ENCODE results near the gene DOCK1.
"Not testable (repeated sequence)": the region's sequence is repeated elsewhere in the genome, so short reads cannot be mapped to it uniquely, and the experiment has no call there.

The DOCK1 gene

DNA sequence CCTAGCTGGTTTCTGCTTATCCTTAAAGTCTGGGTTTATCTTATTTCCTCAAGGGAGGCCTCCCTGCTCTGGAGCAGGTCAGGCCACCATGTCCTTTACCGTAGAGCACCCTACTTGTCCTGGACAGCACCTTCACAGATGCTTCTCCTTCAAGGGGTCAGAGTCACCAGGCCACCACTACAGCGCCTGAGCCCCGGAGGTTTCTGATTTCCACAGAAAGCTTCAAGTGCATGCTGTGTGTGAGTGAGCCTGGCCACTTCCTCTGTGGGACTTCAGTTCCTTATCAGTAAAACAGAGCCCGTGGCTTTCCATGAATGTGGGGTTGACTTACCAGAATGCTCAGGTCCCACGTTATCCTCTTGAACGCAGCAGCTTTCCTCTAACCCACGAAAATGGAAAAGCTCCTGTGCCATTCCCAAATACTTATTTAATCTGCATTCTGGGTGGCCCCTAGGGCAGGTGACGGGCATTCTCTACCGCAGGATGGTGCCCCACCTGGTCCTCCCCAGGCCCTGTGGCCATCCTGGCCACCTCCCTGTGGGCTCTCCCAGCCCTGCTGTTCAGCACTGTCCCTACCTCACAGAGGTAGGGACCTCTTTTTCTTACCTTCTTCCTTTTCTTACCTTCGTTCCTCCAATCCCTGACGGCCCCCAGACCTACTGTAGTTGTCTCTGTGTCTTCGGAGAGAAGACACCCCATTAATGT is 1.4 kb upstream of the DOCK1 start:
- FAIRE-seq, result no peak

DNA sequence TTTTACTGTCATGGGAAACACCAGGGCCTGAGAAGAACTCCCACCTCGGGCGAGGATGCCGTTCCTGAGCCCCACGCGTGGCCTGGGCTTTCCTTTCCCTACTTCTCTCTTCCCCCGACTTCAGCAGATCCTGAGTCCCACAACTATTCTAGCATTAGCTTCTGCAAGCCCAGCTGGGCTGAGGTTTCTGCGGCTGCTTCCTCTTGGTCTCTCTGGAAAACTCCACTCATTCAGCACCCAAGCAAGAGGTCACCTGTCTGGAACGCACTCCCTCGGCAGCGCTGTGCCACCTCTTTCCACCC is 761 bp upstream of the DOCK1 start:
- no peak for FAIRE-seq

DNA sequence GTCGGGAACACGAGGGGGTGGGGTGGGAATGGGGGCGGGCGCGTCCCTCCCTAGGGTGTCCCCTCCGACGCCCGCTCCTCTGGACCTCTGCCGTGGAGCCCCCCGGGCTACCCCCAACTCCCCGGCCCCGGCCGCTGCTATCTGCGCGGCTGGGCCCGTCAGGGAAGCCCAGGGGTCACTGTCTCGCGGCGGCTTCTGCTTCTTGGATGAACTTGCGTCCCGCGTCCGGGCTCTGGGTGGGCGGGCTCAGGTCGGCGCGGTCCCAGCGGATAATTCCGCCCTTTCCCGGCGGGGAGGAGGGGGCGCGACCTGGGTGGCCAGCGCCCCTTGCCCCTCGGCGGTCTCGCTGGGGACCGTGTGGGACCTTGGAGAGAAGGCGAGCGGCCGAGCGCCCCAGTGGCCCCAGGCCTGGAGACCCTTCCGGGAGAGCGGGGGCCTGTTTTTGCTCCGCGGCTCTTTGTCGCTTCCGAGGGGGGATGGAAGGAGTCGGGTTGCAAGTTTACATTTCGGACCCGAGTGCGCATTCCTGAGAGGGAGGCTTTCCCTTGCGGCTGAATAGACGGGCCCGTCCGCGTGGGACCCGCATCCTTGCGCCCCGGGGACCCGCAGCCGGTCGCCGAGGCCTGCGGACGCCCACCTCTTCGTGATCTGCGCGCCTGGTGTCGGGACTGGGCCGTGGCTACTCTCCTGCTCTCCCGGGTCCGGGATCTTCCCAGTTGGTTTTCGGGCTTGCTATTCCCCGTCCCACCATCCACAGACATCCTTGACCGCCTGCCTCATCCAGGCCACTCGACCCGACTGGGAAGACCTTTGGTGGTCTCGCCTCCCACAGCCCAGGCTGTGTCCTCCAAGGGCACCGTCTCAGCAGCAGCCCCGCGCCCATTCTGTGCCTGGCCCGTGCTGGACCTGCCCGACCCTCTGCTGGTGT is 812 bp downstream of the DOCK1 start:
- FAIRE-seq, result no peak

DNA sequence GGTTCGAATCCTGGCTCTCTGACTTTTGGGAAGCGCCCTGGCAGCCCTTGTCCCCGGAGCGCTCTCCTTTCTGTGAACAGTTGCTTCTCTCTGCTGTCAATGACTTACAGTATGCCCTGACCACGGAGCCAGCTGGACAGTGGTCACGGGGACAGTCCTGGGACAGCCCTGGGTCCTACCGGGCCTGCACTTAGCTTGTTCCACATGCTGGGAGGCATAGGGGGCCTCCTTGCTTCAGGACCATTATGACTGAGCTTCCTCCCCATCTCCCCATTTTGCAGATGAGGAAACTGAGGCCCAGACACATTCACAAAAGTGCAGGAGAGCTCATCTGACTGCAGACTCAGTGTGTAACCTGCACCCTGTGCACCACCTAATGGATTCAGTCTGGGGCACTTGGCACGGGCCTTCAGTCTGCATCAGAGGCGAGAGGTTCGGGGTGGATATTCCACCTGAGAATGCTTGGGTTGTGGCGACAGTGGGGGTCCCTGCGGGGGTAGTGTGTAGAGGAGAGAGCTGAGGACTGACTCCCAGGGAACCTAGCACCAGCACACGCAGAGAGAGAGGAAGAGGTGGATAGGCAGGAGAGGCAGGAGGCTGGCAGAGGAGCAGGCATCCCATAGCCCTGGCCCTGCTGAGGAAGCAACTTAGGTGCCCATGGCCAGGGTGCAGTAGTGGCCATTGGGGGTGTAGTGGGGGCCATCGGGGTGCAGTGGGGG is 1.6 kb downstream of the DOCK1 start:
- no peak for FAIRE-seq

DNA sequence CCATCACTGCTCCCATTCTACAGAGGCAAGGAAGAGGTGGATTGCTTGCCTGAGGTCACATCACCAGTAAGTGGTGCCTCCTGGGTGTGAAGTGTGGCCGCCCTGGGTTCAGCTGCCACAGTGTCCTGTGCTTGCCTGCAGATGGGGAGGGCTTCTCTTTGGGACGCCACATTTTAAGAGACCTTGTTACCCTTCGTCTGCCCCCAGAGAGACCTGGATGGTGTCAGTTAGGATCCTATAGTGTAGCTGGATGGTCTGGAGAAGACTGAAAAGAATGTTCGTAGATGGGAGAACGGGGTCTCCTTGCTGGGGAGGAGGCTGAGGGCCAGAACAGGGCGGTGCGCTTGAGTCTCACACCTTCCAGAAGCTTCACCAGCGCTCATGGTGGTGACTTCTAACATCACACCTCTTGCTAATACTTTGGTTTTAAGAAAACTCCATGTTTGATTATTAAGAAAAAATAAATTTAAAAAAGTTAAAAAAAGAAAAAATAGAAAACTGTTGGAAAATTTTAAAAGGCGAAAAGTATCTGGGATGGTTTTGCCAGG is 2.3 kb downstream of the DOCK1 start:
- FAIRE-seq, result no peak

DNA sequence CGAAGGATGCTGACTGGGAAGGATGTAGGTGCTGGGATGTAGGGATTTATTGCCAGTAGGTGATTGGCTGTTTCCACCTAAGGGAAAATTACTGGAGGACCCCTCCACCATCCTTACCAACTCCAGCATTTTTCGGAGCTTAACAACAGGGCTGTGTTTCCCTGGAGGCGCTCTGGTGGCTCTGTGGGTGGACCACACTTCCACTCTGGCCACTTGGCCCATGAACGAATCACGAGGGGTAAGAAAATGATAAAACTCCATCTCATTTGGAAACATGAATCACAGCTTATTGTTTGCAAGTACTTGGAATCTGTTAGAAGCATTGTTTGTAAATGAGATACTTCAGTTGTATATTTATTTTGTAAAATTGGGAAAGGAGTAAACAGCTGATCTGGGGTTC is 3.0 kb downstream of the DOCK1 start:
- FAIRE-seq, result no peak

DNA sequence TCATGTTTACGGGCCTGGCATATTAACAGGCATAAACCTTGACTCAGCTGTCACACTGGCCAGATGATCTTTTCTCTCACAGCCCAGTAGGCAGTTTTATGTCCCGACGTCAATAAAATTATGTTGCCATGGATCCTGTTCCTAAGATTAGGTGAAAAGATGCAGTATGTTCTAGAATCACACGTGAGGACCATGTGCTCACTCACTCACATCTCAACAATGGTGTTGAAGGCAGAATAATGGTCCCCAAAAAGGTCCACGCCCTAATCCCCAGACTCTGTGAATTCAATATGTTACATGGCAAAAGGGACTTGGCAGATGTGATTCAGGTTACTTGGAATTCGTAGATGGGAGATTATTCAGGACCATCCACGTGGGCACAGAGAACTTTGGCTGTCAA is 3.5 kb downstream of the DOCK1 start:
- FAIRE-seq, result no peak

DNA sequence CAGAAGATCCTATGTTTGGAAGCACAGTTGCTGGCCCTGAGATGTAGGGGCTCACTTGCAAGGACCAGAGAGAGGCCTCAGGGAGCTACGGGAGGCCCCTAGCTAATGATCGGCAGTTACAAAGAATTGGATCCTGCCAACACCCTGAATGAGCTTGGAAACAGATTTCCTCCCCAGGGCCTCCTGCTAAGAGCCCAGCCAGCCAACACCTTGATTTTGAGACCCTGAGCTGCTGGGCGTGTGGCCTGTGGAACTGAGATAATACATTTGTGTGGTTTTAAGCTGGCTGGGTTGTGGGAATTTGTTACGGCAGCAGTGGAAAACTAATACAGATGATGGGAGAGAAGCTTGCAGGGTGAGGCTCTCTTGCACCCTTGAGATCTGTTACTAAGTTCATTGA is 3.9 kb downstream of the DOCK1 start:
- no peak for FAIRE-seq

DNA sequence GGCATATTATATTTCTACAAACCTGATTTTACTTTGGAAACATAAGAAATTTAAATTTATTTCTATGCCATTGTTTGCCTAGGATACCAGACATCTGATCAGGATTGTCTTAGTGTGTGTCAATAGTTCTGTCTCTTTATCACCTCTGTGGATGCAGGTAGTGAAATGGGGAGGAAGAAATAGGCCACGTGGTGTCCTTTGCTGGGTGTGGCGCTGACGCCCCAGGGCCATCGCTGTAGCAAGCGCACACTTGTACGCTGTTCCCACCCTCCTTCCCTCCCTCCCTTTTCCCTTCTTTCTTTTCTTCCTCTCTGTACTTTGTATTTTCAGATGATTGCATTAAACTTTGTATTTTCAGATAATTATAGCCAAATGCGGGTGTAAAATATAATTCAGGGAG is 5.0 kb downstream of the DOCK1 start:
- FAIRE-seq, result no peak

DNA sequence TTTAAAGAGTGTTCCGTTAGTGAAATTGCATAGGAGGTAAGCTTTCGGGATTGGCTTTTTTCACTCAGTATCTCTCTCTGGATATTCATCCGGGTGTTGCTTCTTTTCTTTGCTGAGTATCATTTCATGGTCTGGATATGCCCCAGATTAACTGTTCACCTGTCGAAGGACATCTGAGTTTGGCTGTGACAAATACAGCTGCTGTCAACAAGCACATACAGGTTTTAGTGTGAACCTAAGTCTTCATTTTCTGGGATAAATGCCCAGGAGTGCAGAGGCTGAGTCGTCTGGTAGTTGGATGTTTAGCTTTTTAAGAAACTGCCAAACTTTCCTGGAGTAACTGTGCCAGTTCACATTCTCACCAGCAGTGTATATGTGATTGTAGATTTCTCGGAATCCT is 5.6 kb downstream of the DOCK1 start:
- no peak for FAIRE-seq

DNA sequence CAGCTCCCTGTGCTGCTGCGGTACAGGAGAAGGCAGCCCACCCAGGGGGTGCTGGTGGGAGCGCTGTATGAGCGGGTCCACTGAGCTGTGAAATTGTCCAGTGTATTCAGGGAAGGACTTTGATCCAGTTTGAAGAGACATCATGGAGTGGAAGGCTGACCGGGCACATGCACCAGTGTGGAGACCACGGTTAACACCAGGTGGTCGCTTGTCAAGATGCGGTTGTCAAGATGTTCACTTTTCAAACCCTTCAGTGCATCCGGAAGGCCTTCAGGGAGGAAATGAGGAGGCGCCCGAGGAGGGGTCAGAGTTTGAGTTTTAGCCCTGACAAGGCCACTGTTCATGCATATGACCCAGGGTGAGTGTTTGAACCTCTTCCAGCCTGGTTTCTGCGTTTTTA is 6.1 kb downstream of the DOCK1 start:
- no peak for FAIRE-seq

DNA sequence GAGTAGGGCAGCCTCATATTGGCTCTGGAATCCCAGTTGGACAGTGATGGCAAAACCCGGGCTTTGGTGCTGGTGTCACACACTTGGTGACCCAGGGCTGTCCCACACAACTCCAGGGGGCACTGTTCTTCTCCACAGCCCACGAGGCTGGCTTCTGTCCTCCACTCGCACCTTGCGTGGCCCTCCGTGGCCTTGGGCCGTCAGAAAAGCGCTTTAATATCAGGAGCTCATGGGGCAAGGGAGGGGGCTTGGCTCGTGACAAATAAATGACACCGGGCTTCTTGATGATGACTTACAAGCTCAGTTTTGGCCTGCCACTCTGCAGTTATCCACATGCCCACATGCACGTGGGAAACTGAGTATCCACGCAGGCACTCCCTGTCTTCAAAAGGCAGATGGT is 8.1 kb downstream of the DOCK1 start:
- FAIRE-seq, result no peak

DNA sequence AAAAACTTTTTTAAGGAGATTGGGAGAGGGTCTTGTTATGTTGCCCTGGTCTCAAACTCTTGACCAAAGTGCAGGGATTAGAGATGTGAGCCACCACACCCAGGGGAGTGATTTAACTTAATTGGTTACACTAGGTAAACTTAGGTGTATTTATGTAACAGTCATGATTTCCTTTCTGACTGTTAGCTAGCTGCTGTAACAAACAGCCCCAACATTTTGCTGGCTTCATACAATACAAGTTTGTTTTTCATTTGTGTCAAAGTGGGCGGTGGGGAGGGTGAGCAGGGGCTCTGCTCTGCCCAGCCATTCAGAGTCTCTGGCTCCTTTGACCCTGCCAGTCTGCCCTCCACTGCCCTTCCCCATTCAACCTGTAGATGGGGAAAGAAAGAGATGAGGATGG is 9.3 kb downstream of the DOCK1 start:
- no peak for FAIRE-seq

DNA sequence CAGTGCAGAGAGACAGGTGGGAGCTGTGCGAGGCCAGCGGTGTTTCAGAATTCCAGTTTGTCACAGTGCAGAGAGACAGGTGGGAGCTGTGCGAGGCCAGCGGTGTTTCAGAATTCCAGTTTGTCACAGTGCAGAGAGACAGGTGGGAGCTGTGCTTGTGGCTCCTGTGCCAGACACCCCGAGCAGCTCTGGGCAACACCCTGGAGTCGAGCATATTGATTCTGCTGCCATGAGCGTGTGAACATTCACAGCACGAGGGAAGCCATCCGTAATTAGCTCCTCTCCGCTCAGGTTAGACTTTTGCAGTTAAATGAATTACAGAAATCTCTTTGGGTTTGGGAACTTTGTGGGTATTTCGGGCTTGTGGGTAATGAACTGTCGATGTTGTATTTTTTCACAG is 11.7 kb downstream of the DOCK1 start:
- FAIRE-seq, result not testable (repeated sequence)

DNA sequence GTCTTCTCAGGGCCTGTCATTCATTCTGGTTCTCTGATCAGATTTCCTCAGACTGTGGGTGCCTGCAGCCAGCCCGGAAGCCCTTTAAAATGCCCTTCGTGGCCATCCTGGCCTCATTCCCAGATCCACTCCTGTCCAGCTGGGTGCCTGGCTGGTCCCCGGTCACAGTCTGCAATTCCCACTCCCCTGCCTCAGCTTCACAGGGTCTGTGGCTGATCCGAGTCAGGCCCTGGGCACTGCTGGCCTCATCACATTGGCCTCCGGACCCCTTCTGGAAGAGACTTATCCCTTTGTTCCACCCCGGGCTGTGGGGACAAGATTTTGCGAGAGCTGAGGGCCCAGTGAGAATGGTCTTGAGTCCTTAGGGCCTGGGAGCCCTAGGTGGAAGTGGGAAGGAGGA is 12.1 kb downstream of the DOCK1 start:
- FAIRE-seq, result no peak

DNA sequence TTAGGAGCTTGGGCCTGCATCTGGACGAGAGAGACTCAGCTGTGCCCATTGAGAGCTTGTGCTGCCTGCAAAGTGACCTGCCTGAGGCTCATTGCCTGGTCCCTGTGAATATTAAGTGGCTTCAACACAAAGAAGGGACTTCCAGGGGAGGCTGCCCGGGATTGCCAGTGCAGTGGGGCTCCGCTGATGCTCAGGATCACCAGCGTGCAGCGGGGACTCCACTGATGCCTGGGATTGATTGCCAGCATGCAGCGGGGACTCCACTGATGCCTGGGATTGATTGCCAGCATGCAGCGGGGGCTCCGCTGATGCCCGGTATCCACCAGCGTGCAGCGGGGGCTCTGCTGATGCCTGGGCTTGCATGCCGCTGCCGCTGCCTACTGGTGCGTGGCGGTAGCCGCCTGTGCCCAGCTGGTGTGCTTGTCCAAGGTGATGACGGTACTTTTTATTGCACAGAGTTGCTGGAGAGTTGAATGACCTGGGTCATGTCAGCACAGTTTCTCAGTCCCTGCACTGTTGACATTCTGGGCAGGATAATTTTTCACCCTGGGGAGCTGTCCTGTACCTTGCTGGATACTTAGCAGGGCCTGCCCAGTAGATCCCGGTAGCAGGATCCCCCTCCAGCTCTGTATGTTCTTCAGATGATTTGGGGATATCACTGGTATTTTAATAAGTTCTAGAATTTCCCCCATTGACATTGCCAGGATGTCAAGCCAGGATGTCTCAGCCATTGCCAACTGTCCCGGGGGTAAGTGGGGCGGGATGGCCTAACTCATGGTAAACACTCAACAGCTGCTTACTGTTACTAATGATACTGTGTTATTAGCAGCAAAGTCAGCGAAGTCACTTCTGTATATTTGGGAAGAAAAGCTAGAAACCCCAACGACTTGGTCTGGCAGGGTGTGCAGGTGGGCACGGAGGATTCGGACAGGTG is 13.0 kb downstream of the DOCK1 start:
- no peak for FAIRE-seq

DNA sequence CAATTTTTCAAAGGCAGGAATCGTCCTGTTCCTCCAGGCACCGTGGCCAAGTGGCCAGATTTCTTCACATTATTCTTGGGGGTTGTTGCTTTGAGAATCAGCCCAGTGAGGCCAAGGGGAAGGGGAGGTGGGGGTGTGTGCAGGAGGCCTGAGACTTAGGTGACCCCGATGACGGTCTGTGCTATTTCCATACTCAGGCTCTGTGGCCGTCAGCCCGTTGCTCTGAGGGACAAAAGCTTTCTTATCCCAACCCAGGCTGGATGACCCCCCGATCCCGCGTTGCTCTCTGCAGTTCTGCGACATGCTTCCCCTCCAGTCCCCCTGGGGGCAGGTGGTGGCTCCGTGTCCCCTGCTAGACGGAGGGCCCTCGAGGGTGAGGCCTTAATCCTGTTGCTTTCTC is 14.2 kb downstream of the DOCK1 start:
- no peak for FAIRE-seq

DNA sequence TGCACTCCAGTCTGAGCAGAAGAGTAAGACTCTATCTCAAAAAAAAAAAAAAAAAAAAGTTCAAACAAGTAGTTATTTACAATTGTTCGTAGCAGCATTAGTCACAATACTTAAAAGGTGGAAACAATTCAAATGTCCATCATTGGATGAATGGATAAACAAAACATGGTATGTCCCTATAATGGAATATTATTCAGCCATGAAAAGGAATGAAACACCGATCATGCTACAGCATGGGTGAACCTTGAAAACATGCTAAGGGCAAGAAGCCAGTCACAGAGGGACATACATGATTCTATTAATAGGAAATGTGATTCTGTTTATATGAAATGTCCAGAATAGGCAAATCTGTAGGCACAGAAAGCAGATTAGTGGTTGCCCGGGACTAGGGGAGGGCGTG is 15.9 kb downstream of the DOCK1 start:
- no peak for FAIRE-seq

DNA sequence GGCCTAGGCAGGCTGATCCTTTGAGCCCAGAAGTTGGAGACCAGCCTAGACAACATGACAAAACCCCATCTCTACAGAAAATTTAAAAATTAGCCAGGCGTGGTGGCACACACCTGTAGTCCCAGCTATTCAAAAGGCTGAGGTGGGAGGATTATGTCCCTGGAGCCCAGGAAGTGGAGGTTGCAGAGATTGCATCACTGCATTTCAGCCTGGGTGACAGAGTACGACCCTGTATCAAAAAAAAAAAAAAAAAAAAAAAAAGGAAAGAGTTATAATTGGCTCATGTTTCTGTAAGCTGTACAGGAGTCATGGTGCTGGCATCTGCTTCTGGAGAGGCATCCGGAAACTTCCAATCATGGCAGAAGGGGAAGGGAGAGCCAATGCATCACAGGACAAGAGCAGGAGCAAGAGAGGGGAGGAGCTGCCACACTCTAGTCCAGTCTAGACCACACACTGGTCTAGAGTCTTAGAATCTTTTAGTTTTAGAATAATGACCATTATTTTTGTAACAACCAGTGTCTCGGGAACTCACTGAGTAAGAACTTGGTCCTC is 16.8 kb downstream of the DOCK1 start:
- FAIRE-seq, result no peak

DNA sequence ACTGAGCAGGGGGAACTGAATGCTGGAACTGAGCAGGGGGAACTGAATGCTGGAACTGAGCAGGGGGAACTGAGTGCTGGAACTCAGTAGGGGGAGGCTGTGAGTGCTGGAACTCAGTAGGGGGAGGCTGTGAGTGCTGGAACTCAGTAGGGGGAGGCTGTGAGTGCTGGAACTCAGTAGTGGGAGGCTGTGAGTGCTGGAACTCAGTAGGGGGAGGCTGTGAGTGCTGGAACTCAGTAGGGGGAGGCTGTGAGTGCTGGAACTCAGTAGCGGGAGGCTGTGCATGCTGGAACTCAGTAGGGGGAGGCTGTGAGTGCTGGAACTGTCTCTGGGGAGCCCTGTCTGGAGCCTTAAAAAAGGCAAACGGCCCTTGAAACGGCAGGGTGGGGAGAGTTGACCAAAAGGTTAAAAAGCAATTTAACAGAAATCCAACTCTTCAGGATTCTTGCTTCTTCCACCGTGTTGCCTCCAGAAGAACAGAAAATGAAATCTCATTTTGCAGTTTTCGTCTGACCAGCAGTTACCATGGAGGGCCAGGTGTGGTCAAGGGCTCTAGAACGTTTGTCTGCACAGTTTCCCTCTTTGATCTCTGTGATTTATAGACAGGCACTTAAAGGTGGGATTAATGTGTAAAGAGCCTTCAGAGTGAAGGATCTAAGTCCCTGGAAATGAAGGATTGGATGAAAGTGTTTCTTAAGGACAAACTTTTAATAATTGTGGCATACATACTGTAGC is 19.1 kb downstream of the DOCK1 start:
- no peak for FAIRE-seq

DNA sequence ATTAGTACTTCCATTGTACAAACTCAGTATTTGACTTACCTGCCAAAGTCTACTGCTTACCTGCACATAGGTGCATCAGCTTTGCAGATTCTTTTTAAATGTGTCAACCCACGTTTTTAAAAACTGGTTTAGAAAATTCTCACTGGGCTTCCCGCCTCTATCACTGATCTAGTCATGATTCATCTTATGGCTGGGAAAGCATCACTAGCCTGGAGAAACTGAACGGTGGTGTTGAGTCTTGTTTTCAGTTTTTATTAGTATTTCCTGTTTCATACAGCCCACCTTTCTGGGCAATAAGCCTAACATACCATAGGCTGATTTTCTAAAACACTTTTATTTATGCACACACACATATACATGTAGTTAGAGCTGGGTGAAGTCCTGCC is 19.7 kb downstream of the DOCK1 start:
- FAIRE-seq, result no peak

DNA sequence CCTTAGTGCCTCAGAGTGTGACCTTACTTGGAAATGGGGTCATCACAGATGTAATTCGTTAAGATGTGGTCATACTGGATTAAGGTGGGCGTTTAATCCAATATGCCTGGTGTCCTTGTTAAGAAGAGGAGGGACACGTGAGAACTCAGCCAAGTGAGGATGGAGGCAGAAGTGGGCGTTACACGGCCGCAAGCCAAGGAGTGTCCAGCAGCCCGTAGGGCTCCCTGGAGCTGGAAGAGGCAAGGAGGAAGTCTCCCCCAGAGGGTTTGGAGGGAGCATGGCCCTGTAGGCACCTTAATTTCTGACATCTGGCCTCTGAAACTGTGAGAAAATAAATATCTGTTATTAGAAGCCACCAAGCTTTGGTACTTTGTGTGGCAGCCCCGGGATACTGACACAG is 21.3 kb downstream of the DOCK1 start:
- FAIRE-seq, result no peak
